Type B pancreatic cell (in vitro differentiated cells): ENCODE results near the gene NUDT5. TPM values are rescaled to one million over a fixed set of nuclear protein-coding genes. Genes with fewer than 3 reads are reported as not detected.

ENCODE experiments used
- DNase-seq: peaks from one replicate; pipeline ENCODE4 v3.0.0; 2021; ENCODE audit warnings: mixed read lengths; ENCODE audit not compliant: unreplicated experiment; ENCODE audit errors: extremely low spot score
- H3K27ac Mint-ChIP-seq: 2 replicates; pipeline ENCODE4 v1.8.0; 2021; ENCODE audit warnings: mild to moderate bottlenecking, mixed read lengths
- H3K27me3 Mint-ChIP-seq: 2 replicates; pipeline ENCODE4 v1.8.0; 2021; ENCODE audit warnings: mixed read lengths
- H3K36me3 Mint-ChIP-seq: 2 replicates; pipeline ENCODE4 v1.8.0; 2021; ENCODE audit warnings: mixed read lengths
- H3K4me1 Mint-ChIP-seq: one replicate; pipeline ENCODE4 v1.8.0; 2021; ENCODE audit warnings: mixed read lengths; ENCODE audit not compliant: unreplicated experiment
- H3K4me3 Mint-ChIP-seq: 2 replicates; pipeline ENCODE4 v1.8.0; 2021; ENCODE audit warnings: mild to moderate bottlenecking, mixed read lengths
- H3K9me3 Mint-ChIP-seq: 2 replicates; pipeline ENCODE4 v1.8.0; 2021; ENCODE audit warnings: mixed read lengths
- total RNA-seq: library from RNA; stranded (reverse); gene quantifications from 2 replicates; pipeline ENCODE4 v1.2.1, GENCODE V29; 2021; ENCODE audit warnings: low replicate concordance
- TF ChIP-seq, protein P1 (sequence below): fragments of 200-600 bp; sonication (generic); conservative IDR thresholded peaks from 2 replicates; pipeline ENCODE4 v1.5.0; 2021; ENCODE audit warnings: antibody characterized with exemption, mild to moderate bottlenecking

Gene NUDT5
- total RNA-seq, 1 donor from 2014 or later = 67.7 TPM

DNA sequence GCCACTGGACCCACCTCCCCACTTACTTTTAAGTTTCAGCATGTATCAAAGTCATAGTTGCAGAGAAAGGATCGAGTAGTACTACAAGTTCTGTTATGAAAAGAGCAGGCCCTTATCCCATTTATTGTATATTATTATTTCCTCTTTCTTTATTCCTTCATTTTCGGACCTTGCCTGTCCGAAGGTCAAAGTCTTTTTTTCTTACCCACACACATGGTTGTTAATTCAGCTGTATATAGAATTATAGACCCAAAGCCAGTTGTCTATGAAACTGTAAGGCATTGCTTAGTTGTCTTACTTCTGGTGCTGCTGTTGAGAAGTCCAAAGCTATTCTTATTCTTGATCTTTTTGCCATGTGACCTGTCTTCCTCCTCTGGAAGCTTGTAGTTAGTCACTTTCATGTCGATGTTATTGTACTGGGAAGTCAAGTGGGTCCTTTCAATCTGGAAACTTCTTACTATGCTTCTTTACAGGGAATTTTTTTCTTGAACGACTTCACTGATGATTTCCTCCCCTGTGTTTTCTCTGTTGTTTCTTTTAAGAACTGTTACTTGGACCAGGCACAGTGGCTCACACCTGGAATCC, 8.3 kb downstream of the NUDT5 start:
- TF ChIP-seq, protein P1, sequence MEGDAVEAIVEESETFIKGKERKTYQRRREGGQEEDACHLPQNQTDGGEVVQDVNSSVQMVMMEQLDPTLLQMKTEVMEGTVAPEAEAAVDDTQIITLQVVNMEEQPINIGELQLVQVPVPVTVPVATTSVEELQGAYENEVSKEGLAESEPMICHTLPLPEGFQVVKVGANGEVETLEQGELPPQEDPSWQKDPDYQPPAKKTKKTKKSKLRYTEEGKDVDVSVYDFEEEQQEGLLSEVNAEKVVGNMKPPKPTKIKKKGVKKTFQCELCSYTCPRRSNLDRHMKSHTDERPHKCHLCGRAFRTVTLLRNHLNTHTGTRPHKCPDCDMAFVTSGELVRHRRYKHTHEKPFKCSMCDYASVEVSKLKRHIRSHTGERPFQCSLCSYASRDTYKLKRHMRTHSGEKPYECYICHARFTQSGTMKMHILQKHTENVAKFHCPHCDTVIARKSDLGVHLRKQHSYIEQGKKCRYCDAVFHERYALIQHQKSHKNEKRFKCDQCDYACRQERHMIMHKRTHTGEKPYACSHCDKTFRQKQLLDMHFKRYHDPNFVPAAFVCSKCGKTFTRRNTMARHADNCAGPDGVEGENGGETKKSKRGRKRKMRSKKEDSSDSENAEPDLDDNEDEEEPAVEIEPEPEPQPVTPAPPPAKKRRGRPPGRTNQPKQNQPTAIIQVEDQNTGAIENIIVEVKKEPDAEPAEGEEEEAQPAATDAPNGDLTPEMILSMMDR = no peak
- H3K4me3 Mint-ChIP-seq = no peak overlapping the region
- H3K4me1 Mint-ChIP-seq = no peaks in the 10 kb centered on the region
- DNase-seq = no peak
- no peaks in the 10 kb centered on the region for H3K36me3 Mint-ChIP-seq
- no peak overlapping the region for H3K27ac Mint-ChIP-seq
- no peaks in the 10 kb centered on the region for H3K27me3 Mint-ChIP-seq
- H3K9me3 Mint-ChIP-seq = no peaks in the 10 kb centered on the region

DNA sequence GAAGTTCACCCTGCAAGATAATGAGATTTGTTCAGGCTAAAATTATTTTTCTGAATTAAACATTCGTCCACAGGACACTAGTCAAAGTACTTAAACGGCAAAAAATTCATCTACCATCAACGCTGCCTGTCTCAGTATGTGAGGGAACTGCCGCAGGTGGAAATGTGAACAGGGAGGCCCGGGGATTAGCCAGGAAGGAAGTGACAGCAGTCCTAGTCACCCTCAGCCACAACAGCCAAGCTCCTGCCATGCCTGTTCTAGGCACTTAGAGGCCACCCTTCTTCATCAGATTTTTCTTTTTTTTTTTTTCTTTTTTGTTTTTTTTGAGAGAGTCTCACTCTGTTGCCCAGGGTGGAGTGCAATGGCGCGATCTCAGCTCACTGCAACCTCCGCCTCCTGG, 9.4 kb downstream of the NUDT5 start:
- H3K36me3 Mint-ChIP-seq = no peaks in the 10 kb centered on the region
- no peaks in the 10 kb centered on the region for H3K9me3 Mint-ChIP-seq
- no peak for DNase-seq
- TF ChIP-seq, protein P1 = no peak
- no peaks in the 10 kb centered on the region for H3K4me1 Mint-ChIP-seq
- H3K4me3 Mint-ChIP-seq = no peak overlapping the region
- no peaks in the 10 kb centered on the region for H3K27me3 Mint-ChIP-seq
- no peak overlapping the region for H3K27ac Mint-ChIP-seq

DNA sequence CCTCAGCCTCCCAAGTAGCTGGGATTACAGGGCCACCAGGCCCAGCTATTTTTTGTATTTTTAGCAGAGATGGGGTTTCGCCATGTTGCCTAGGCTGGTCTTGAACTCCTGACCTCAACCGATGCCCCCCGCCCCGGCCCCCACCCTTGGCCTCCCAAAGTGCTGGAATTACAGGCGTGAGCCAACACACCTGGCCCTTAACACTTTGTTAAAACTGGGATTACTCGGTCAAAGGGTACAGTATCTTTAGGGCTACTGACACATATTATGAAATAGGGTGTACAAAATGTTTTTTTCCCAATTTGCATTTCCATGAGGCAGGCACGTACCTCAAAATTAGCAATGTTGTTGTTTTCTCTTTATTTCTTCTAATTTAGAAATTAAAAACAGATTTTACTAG, 11.5 kb downstream of the NUDT5 start:
- TF ChIP-seq, protein P1 = no peak
- no peak overlapping the region for H3K4me3 Mint-ChIP-seq
- H3K9me3 Mint-ChIP-seq = no peaks in the 10 kb centered on the region
- no peaks in the 10 kb centered on the region for H3K27me3 Mint-ChIP-seq
- DNase-seq = no peak
- no peaks in the 10 kb centered on the region for H3K4me1 Mint-ChIP-seq
- H3K27ac Mint-ChIP-seq = no peak overlapping the region
- H3K36me3 Mint-ChIP-seq = no peaks in the 10 kb centered on the region

DNA sequence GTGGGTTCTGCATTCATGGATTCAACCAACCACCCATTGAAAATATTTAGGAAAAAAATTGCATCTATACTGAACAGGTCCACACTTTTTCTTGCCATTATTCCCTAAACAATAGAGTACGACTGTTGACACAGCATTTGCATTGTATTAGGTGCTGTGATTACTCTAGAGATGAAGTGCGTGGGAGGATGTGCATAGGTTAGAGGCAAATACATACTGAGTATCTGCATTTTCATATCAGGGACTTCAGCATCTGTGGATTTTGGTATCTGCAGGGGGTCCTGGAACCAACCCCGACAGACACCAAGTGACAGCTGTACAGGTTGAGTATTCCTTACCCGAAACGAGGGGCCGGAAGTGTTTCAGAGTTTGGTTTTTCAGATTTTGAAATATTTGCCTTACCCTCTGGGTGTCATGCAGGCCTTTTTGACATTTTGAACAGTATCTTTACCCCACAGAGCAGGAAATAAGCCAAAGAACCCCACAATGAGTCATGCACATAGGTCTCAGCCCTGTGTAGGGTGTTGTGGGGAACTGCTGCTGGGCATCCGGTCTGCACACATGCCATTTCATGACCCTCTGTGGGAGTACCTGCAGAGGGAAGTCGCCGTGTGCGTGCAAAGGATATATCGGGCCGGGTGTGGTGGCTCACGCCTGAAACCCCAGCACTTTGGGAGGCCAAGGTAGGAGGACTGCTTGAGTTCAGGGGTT, 14.5 kb downstream of the NUDT5 start:
- no peak for DNase-seq
- Mint-ChIP-seq H3K27ac (no peak overlapping the region), H3K4me1 (no peaks in the 10 kb centered on the region), H3K36me3 (no peaks in the 10 kb centered on the region), H3K9me3 (no peaks in the 10 kb centered on the region), H3K4me3 (no peak overlapping the region), H3K27me3 (no peaks in the 10 kb centered on the region)
- TF ChIP-seq, protein P1 = no peak

DNA sequence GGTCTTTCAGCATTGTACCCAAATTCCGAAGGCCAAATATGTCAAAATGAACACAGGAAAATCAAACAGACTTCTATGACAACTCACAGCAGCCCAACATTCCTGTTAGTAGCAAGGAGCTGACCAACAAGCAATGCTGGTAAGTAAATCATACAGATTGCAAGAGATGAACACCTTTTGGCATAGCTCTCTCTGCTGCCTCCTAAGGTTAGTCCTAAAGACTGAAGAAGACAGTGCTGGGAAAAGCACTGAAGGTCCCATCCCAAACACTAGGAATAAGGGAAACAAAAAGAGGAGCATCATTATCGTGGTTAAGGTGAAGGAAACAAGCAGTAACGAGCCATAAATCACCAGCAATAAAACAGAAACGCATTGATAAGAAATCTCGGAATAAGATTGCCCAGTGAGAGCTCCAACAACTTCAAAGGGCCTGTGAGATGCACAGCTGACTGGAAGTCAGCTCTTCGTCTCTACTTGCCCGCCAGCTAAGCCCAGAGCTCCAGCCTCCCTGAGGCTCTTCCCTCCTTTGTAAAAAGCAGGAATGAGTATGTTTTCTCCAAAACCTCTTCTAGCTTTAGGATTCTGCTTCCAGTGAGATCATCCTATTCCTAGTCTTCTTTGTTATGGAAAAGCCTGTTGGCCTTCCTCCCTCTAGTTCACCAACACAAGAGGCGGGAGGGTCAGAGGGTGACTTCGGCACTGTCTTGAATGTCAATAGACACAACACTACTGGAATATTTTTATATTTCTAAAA, 15.3 kb downstream of the NUDT5 start:
- H3K27me3 Mint-ChIP-seq = no peaks in the 10 kb centered on the region

More for the DNA sequence above, 15.3 kb downstream of the NUDT5 start:
- Mint-ChIP-seq H3K9me3 (no peaks in the 10 kb centered on the region), H3K4me1 (no peaks in the 10 kb centered on the region), H3K27ac (no peak overlapping the region), H3K36me3 (no peaks in the 10 kb centered on the region), H3K4me3 (no peak overlapping the region)
- DNase-seq = no peak
- TF ChIP-seq, protein P1 = no peak
